Endothelial cell of umbilical vein (primary cell): ENCODE data around the gene LCP1. TPM values are rescaled to one million over a fixed set of nuclear protein-coding genes. Genes with fewer than 3 reads are reported as not detected.

Experiments used
- BruUV-seq: library from RNA; stranded (reverse); fragments of 400-500 nt; replicated peaks from 2 replicates; lab custom pipeline; 2021; lab: Mats Ljungman, UMichigan
- CTCF ChIA-PET: fragments of 300-600, 350-600 bp; sonication (Branson Sonifier 250); formaldehyde crosslinking; loops from one replicate; lab custom pipeline; 2021; ENCODE audit warnings: antibody characterized with exemption, inconsistent platforms; lab: Charles Lee
- POLR2A ChIA-PET: fragments of 300-600, 350-600 bp; sonication (Branson Sonifier 250); formaldehyde crosslinking; loops from one replicate; lab custom pipeline; 2021; ENCODE audit warnings: antibody characterized with exemption, inconsistent platforms; lab: Charles Lee
- DNase-seq: peaks from one replicate; pipeline ENCODE4 v3.0.0-alpha.2; 2011; ENCODE audit warnings: low read depth, low spot score
- FAIRE-seq: peaks from 2 replicates; lab custom pipeline; 2011; peaks lifted over from hg19 to GRCh38; lab: Jason Lieb, UNC
- H2AFZ ChIP-seq: 2 replicates; pipeline ENCODE4 v1.6.0; 2012; ENCODE audit warnings: low read depth, low read length, control low read depth, inconsistent platforms
- H3K27ac ChIP-seq: 2 replicates; pipeline ENCODE4 v1.5.1; 2011; ENCODE audit warnings: low read depth, mild to moderate bottlenecking, control low read depth, low read length, moderate library complexity; ENCODE audit not compliant: insufficient read depth
- H3K27me3 ChIP-seq, 2 experiments: 2 replicates each; pipeline versions ENCODE4 v1.6.0 to v1.6.1; 2011; ENCODE audit warnings: low read length in 2 of 2, mixed read lengths in 1 of 2; ENCODE audit not compliant: control insufficient read depth in 2 of 2, insufficient read depth in 2 of 2
- H3K36me3 ChIP-seq, 2 experiments: 2 replicates in 1 of 2; 3 replicates in 1 of 2; pipeline ENCODE4 v1.5.1; 2011; ENCODE audit warnings: low read length in 2 of 2, mild to moderate bottlenecking in 1 of 2, moderate library complexity in 1 of 2; ENCODE audit not compliant: control insufficient read depth in 2 of 2, insufficient read depth in 2 of 2; ENCODE audit errors: extremely low read depth in 1 of 2
- H3K4me1 ChIP-seq: 3 replicates; pipeline ENCODE4 v1.5.1; 2011; ENCODE audit warnings: mild to moderate bottlenecking, low read length; ENCODE audit not compliant: control insufficient read depth, insufficient read depth; ENCODE audit errors: extremely low read depth
- H3K4me2 ChIP-seq: 2 replicates; pipeline ENCODE4 v1.6.1; 2011; ENCODE audit warnings: low read length, control low read depth, mixed read lengths; ENCODE audit not compliant: insufficient read depth
- H3K4me3 ChIP-seq, 3 experiments: fragments of 200-600 bp in 1 of 3; sonication (generic), shearing (Covaris generic) in 1 of 3; replicated peaks in 1 of 3; 2 replicates each; pipeline ENCODE4 v1.5.1; 2011 to 2016; ENCODE audit warnings: control low read depth in 3 of 3, low read length in 3 of 3, mild to moderate bottlenecking in 2 of 3, inconsistent platforms in 1 of 3, low read depth in 1 of 3, moderate library complexity in 1 of 3; ENCODE audit not compliant: insufficient read depth in 1 of 3
- H3K79me2 ChIP-seq: 2 replicates; pipeline ENCODE4 v1.6.0; 2012; ENCODE audit warnings: low read length, inconsistent platforms; ENCODE audit not compliant: control insufficient read depth, insufficient read depth
- H3K9ac ChIP-seq: replicated peaks from 2 replicates; pipeline ENCODE3; 2011; ENCODE audit warnings: low read length, control low read depth; ENCODE audit not compliant: insufficient read depth; ENCODE audit errors: extremely low read depth
- H3K9me1 ChIP-seq: replicated peaks from 3 replicates; pipeline ENCODE4 v1.6.0; 2011; ENCODE audit warnings: mild to moderate bottlenecking, low read length; ENCODE audit not compliant: control insufficient read depth, insufficient read depth; ENCODE audit errors: extremely low read depth
- H3K9me3 ChIP-seq: replicated peaks from 2 replicates; pipeline ENCODE4 v1.5.1; 2012; ENCODE audit warnings: low read length, inconsistent platforms; ENCODE audit not compliant: control insufficient read depth, insufficient read depth
- H4K20me1 ChIP-seq: replicated peaks from 2 replicates; pipeline ENCODE3; 2011; ENCODE audit warnings: mild to moderate bottlenecking, low read length; ENCODE audit not compliant: control insufficient read depth, insufficient read depth; ENCODE audit errors: extremely low read depth
- FOS ChIP-seq: IDR thresholded peaks from 2 replicates; pipeline ENCODE4 v1.6.1; 2011; ENCODE audit warnings: mild to moderate bottlenecking, low read length, moderate library complexity, borderline replicate concordance; ENCODE audit not compliant: insufficient read depth
- GATA2 ChIP-seq: IDR thresholded peaks from 2 replicates; pipeline ENCODE4 v1.7.0; 2011; ENCODE audit warnings: low read depth, mild to moderate bottlenecking, moderate library complexity, mixed read lengths, low read length; ENCODE audit not compliant: insufficient read length, insufficient read depth
- JUN ChIP-seq: IDR thresholded peaks from 2 replicates; pipeline ENCODE4 v1.6.1; 2011; ENCODE audit warnings: borderline replicate concordance, low read depth; ENCODE audit not compliant: insufficient read length, insufficient read depth
- POLR2A ChIP-seq: IDR thresholded peaks from 2 replicates; pipeline ENCODE4 v1.6.1; 2012; ENCODE audit warnings: low read depth, mild to moderate bottlenecking, control low read depth, low read length
- dilution Hi-C: fragments of 300-500 bp; cut with MboI; formaldehyde crosslinking; loops from one replicate; pipeline ENCODE4 v1.15.0; 2019; ENCODE audit warnings: low sequenced_read_pairs; ENCODE audit not compliant: extremely low pct_ligation_motif_present
- intact Hi-C: fragments of 100-400 bp; cut with micrococcal nuclease; formaldehyde crosslinking; loops from one replicate; pipeline ENCODE4 v1.10.0; 2022
- polyA plus RNA-seq, 4 experiments: library from polyadenylated mRNA; depleted of rRNA in 3 of 4; stranded (reverse) in 3 of 4; unstranded in 1 of 4; fragments of >200 nt; gene quantifications; 2 replicates each; pipeline versions ENCODE4 v1.2.1 to v1.2.3, GENCODE V29; 2011 to 2012; ENCODE audit warnings: missing spikeins in 1 of 4
- total RNA-seq: library from RNA; stranded (reverse); gene quantifications from 2 replicates; pipeline ENCODE4 v1.2.3, GENCODE V29; 2021

The LCP1 gene
- total and polyA plus RNA-seq, 2 donors (not counting 3 experiments of a cell fraction or from before 2014, with no cell fraction given) = 0.18 to 0.38 TPM

GRCh38 chr13:46129955-46130618, 51.9 kb downstream of the LCP1 start:
- POLR2A ChIA-PET = no interaction called here
- intact Hi-C loops = loop anchor here (5.0 kb wide), 2 partner anchors 167 to 758 kb away; no protein-coding TSS in a partner anchor

DNA sequence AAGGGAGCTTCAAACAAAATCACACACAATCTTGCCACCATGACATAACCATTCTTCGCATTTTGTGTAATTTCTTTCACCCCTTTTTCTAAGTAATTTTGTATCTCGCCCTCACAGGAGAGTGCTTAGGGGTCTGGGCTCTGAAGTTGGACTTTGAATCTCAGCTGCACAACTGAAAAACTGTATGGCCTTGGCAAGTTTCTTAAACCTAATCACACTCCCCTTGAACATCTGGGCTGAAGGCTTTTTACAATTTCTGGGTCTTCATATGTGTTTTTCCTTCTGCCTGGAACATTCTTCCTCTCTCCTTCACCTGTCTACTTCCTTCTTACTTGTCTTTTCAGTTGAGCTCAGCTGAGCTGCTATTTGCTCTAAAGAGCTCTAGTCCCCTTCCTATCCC, 52.9 kb downstream of the LCP1 start:
- no peak overlapping the region for H3K27ac ChIP-seq
- no TSS peak for BruUV-seq
- dilution Hi-C loops (no loop called here), intact Hi-C loops (loop anchor here (5.0 kb wide), 2 partner anchors 168 to 757 kb away; no protein-coding TSS in a partner anchor)
- no peak overlapping the region for H2AFZ ChIP-seq
- no peak for TF ChIP-seq POLR2A
- TF ChIP-seq JUN = no peak
- no peak for TF ChIP-seq GATA2
- POLR2A ChIA-PET = no interaction called here
- no peaks in the 10 kb centered on the region for H3K36me3 ChIP-seq
- peaks cover 21 to 23% of the 10 kb centered on the region in 2 experiments for H3K27me3 ChIP-seq
- CTCF ChIA-PET = interaction anchor here (1.6 to 2.5 kb wide), 2 partner anchors 192 to 322 kb away, joined by 6 to 13 read pairs; no protein-coding TSS in a partner anchor
- H3K4me2 ChIP-seq = no peak overlapping the region
- no peak for FAIRE-seq
- DNase-seq = no peak
- no peak overlapping the region for H3K4me3 ChIP-seq
- no peaks in the 10 kb centered on the region for H3K9me1 ChIP-seq
- no peaks in the 10 kb centered on the region for H3K79me2 ChIP-seq
- no peaks in the 10 kb centered on the region for H3K9me3 ChIP-seq
- no peaks in the 10 kb centered on the region for H4K20me1 ChIP-seq
- H3K4me1 ChIP-seq = peaks cover 22% of the 10 kb centered on the region
- H3K9ac ChIP-seq = no peak overlapping the region

More at GRCh38 chr13:46129955-46130618, 51.9 kb downstream of the LCP1 start:
- Histone ChIP-seq H3K27me3 (peaks cover 22 to 24% of the 10 kb centered on the region in 2 experiments), H3K9ac (no peak overlapping the region), H3K36me3 (no peaks in the 10 kb centered on the region), H3K79me2 (no peaks in the 10 kb centered on the region), H4K20me1 (no peaks in the 10 kb centered on the region), H3K4me1 (peaks cover 14% of the 10 kb centered on the region), H3K4me2 (no peak overlapping the region), H3K27ac (no peak overlapping the region), H2AFZ (no peak overlapping the region), H3K9me3 (no peaks in the 10 kb centered on the region), H3K9me1 (no peaks in the 10 kb centered on the region), H3K4me3 (no peak overlapping the region)
- DNase-seq = no peak
- BruUV-seq = no TSS peak
- no peak for TF ChIP-seq FOS
- no peak for TF ChIP-seq GATA2
- no peak for TF ChIP-seq JUN
- no peak for TF ChIP-seq POLR2A
- no peak for FAIRE-seq
- CTCF ChIA-PET = interaction anchor here (1.6 to 2.5 kb wide), 2 partner anchors 191 to 323 kb away, joined by 6 to 13 read pairs; no protein-coding TSS in a partner anchor
- dilution Hi-C loops = no loop called here
